ENCODE data around the gene THNSL1.

THNSL1 gene

DNA sequence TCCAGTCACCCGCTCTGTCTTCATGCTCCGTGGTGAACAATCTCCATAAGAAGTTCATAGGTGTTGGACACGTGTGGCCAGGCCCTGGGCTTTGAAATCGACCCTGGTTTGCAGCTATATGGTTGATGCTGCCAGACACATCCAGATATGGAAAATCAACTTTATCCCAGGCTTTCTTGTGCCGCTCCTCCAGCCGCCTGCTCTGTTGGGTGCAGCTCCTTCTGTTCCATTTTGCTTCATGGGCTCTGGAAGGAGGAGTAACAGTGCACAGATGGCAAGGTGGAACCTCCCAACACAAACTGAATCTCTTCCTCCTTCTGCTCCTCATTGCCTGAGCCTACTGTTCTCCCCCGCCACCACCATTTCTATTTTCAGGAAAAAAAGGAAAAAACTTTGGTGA lies 44.7 kb downstream of the THNSL1 start:
- DNase-seq = no peak

DNA sequence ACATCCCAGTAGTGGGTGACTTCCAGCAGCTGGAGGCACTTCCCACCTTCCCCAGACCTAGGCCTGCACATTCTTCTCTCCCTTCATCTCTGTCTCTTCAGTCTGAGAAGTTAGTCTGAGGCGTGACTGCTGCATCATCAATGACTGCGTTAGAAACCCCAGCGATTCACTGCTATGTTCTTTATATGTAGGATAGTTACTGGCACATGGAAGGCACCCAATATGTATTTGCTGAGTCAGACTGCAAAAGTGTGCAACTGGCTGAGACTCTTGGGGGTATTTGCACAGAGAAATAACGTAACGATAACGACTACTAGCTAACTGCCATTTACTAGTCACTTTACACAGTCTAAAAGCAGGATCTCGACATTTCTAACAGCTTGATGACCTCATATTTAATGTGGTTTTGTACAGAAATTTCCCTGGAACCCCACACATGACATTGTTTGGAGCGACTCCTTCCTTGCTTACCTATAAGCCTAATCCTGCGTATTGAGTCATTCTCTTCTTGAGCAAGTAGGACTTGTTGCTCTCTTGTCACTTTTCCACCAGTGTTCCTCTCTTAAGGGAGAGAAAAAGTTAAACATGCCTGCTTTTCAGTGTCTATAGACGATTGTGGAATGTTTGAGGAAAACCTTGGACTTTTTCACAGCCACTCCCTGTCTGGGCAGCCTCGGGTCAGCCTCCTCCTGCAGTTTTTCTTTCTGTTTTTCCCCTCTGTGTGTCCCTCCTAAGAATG lies 45.5 kb downstream of the THNSL1 start:
- no peak for DNase-seq

DNA sequence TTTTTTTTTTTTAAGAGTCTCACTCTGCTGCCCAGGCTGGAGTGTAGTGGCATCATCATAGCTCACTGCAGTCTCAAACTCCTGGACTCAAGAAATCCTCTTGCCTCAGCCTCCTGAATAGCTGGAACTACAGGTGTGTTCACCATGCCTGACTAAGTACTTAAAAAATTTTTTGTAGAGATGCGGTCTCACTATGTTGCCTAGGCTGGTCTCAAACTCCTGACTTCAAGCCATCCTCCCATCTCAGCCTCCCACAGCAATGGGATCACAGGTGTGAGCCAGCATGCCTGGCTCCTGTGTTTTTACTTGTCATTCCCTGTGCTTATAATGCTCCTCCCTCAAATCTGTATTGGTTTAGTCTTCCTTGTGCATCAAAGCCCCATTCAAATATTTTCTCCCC lies 46.7 kb downstream of the THNSL1 start:
- DNase-seq = no peak

DNA sequence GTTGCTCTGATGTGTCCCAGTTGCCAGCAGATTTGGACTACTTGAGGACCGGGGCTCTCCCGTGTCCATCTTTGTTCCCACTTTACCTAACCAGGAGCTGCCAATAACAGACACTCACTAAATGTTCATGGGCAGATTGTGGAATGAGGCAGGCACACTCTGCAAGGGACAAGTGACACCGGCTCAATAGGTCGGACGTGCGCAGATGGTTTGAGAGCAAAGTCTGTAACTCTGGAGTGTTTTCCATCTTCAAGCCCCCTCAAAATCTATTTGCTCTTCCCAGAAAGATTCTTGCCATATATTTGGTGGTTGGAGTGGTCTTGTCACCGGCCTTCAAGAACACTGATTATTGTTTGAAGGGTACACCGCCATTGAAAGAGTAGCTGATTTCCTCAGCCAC lies 47.2 kb downstream of the THNSL1 start:
- DNase-seq = no peak

DNA sequence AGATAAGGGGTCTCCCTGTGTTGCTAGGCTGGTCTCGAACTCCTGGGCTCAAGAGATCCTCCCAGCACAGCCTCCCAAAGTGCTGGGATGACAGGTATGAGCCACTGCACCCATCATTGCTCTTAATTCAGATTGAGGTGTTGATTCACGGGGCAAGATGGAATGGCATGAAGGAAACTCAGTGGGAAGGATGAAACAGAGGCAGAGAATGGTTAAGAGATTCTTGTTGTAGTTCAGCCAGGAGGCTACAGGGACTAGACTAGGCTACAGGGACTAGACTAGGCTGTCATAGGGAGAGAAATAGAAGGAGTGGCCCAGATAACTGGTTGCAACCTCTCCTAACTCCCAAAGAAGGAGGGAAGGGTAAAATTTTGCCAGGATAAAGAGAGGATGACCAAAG lies 48.0 kb downstream of the THNSL1 start:
- DNase-seq = no peak

DNA sequence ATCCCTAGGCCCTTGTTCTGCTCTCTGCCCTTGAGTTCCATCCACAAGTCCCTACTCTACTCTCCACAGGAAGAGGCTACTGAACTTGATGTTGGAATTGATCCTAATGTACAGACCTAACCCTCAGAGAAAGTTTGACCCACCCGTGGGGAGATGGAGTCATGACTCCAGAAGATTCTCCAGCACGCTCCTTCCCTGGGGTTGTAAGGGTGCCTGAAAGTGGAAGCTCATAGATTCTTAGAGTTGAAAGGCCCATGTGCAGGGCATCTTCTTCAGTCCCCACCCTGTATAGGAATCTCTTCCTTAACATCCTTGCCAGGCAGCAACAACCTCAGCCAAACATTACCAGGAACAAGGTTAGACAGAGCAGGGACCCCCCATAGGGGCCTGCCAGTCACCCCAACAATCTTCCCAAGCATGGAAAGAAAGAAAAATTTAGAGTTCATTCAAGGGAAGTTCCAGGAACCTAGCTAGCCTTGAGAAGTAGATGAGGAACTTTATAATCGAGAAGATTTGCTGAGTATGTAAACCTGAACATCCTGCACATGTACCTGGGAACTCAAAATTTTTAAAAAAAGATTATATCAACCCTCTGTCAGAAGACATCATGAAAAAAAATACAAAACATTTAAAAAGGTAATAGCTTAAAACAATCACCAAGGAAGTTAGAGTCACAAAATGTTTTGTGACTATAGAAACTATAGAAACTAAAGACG lies 49.5 kb downstream of the THNSL1 start:
- DNase-seq = no peak

DNA sequence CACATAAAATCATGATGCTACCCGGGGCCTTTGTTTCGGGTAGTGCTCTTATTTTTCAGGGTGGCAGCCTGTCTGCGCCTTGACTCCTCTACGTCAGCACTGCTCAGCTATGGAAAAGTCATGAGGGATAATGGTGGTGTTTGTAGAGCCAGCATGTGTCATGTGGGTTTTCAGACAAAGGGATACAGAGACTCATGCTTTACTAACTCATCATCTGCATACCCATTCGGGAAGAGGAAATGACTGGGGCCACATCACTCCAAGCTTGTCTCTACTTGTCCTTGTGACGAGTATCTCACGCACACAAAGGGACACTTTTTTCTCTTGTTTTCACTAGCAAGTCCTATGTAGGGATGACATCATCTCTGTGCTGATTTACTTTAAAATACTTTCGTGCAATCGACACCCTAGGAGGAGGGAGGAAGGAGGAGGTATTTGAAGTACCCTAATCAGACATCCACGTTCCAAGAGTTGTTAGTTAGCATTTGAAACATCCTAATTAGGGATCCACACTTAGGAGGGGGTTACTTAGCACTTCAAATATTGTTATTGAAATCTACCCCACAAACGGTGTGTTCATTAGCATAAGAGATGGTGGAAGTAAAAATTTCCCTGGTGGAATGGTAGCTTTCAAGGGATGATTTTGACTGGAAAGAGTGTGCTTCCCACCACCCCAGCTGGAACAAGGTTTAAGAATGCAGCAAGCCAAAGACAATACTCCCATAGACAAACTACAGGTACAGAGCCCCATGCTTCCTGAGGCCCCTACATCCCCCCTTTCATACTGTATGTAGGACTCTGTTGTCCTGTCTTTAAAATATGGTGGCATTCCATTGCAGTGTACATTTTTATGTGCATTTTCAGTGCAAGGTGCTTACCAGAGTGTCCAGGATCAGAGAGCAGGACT lies 52.0 kb downstream of the THNSL1 start:
- no peak for DNase-seq

DNA sequence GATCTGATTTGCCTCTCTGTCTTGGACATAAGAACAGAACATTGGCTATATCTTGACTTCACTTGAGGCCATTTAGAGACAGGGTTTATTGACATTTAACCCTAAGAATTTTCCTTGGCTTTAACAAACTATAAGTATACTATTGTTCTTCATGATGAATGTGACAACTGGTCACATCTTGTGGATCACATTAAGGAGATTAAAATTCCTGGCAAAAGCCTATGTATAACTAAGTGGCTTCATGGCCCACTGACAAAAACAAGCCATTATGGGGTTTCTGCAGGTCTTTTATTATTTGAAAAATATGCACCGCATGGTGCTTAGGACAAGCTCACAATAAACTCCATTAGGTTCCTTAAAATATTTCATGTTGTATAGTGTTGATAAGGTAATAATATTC lies 54.8 kb downstream of the THNSL1 start:
- no peak for DNase-seq

DNA sequence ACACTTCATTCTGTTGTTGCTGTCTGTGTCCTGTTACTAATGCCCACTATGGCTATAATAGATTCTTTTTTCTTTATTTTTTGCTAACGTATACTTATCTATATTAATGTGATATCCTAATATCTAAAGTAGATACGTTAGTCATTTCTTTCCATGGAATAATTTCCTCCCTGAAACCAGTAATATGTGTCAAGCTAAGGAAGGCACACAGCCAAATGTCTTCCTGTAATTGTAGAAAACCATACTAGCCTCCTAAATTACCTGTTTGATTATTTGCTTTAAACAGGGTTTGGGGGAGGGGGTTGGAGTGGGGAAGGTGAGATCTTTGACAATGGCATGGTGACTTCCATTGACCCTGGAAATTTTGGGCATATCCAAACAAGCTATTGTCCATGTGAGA lies 56.4 kb downstream of the THNSL1 start:
- DNase-seq = no peak

DNA sequence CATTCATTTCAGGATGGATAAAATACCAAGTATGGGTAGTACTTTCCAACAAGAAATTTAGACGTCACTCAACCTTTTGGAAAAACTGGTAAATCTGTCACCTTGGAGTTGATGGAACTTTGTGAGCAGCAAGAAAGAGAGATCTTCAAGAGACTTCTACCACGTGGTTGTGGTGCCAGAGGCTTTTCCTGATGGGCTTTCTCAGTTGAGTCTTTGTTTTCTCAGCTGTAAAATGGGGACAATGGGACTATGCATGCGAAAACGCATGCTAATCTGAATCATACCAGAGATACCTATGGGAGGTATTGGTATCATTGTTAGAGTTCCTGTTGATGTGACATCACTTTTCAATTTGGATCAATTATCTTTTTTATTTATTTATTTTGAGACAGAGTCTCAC lies 59.4 kb downstream of the THNSL1 start:
- no peak for DNase-seq
